Measurements from ENCODE around the gene ZNF285.
"Not testable (repeated sequence)": the region's sequence is repeated elsewhere in the genome, so short reads cannot be mapped to it uniquely, and the experiment has no call there.

ZNF285 gene

DNA sequence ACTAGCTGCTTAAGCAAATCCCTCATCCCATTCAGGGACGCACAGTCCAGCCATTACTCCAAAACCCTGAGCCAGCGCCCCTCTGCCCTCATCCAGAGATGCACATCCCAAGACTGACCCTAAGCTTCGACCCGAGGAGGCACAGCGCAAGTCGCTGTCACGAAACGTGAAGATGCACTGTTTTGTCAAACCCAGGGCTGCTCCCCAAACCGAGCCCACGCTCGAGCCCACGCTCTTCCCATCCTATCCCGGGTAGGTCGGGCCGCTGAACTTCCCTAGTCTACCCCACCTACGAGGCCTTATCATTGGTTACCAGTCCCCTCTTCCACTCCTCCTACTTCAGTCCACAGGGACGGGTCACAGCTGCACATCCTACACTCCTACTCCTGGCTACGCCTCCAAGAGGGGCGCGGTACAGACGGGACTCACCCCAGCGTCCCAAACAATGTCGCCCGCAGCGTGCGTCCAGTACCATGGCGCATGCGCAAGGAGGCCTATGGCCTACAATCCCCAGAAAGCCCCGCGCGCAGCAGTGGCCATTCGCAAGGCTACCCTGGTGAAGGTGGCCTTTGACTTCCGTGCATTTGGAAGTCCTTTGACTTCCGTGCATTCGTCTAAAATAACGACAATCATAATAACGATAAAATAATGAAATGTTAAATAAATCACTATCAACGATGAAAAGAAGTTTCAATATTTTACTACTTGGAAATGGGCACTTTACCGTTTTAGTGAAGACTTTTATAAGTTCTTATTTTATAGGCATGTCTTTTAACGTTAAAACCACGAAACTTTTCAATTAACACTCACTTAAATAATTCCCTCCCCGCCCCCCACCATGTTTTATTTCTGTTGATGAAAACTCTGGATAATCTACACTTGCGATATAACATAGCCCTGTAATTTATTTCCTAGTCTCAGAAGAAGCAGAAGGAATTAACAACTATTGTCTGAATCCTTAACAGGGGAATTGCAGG is at the start of gene ZNF285:
Gene ZNF285 (minus strand): TSS at position 470 of the 977 bp plus-strand sequence. CDS start 4,395 bp downstream, outside the sequence.
- Mint-ChIP-seq H3K4me1 (peaks cover 3% of the 10 kb centered on the region), H3K27ac (no peak within 1 kb of the TSS), H3K4me3 (peak within 1 kb of the TSS; percentile 93), H3K36me3 (peaks cover 12% of the 10 kb centered on the region), H3K27me3 (no peaks in the 10 kb centered on the region), H3K9me3 (peaks cover 13% of the 10 kb centered on the region)
- DNase-seq (ENCODE audit: low spot score in 2 of 2), result peak; percentile 56 to 60
- ATAC-seq (ENCODE audit: low read depth), result peak; percentile 95

DNA sequence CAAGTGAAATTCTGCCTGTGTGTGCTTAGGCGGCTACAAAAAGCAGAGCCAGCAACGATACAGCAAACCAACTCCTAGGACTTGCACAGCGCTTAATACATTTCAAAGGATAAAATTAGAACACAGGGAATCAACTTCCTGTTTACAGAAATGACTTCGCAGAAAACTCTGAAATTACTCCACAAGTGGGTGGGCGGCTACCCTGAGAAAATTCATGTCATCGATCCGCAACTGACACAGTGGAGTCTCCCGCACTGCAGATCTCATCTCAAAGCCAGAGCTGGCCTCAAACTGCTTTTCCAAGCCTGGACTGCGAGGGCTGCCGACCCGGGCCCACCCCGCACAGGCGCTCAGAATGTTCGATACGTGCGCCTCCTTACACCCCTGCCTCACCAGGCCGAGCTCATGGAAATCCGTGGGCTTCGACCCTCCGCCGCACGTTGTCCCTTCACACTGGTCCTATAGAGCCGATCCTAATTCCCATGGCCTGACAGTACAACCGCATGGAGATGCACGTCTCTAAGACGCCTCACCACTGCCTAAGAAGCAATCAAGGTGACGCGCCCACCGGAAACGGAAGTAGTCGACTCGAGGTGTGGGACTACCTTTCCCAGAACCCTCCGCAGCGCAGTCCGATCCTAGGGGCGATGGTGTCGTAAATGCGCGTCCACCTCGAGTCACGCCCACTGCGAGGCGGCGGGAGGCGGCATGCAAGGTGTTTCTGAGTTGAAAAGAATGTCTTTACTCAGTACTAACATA is 46.7 kb upstream of the ZNF285 start, which contains the start of gene ZNF229:
Gene ZNF229 (minus strand): TSS at position 557 of the 759 bp plus-strand sequence. CDS start 5,625 bp downstream, outside the sequence.
- Mint-ChIP-seq H3K4me3 (peak within 1 kb of the TSS; percentile 93), H3K27me3 (peaks cover 14% of the 10 kb centered on the region), H3K4me1 (peaks cover 3% of the 10 kb centered on the region), H3K36me3 (peaks cover 45% of the 10 kb centered on the region), H3K9me3 (peaks cover 42% of the 10 kb centered on the region), H3K27ac (no peak within 1 kb of the TSS)
- peak; percentile 99 for ATAC-seq (ENCODE audit: low read depth)
- DNase-seq (ENCODE audit: low spot score in 2 of 2), result peak; percentile 44

- Mint-ChIP-seq H3K27me3 (no peaks in the 10 kb centered on the region), H3K4me3 (no peak overlapping the region), H3K4me1 (no peaks in the 10 kb centered on the region), H3K36me3 (peaks cover 43% of the 10 kb centered on the region), H3K9me3 (peaks cover 20% of the 10 kb centered on the region), H3K27ac (no peak overlapping the region)
- ATAC-seq (ENCODE audit: low read depth) (no peak), DNase-seq (ENCODE audit: low spot score in 2 of 2) (no peak)
Measured at GRCh38 chr19:44438441-44438840, 37.0 kb upstream of the ZNF285 start.

DNA sequence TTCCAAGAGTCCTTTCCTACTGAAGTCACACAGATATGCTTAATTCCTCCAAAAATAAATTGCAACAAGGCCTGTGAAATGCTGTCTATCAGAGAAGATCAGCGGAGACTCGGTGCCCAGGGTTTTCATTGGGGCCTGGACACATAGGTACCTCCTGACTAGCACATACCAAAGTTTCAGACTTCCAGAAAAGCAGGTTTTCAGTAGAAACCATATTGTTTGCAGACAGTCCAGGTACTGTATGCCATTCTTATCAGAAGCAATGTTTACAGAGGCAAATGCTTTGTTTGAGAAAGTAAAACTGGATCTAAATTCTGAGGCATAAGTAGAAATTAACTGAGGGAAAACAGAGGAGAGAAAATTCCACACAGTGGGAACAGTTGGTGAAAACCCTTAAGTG is 34.0 kb upstream of the ZNF285 start:
- ATAC-seq (ENCODE audit: low read depth), result no peak
- H3K27me3 Mint-ChIP-seq, result no peaks in the 10 kb centered on the region
- H3K9me3 Mint-ChIP-seq, result peaks cover 22% of the 10 kb centered on the region
- peaks cover 48% of the 10 kb centered on the region for H3K36me3 Mint-ChIP-seq
- no peak for DNase-seq (ENCODE audit: low spot score in 2 of 2)
- H3K27ac Mint-ChIP-seq, result no peak overlapping the region
- no peak overlapping the region for H3K4me3 Mint-ChIP-seq
- H3K4me1 Mint-ChIP-seq, result no peaks in the 10 kb centered on the region

GRCh38 chr19:44430956-44431355 is 29.5 kb upstream of the ZNF285 start:
- no peaks in the 10 kb centered on the region for H3K27me3 Mint-ChIP-seq
- no peaks in the 10 kb centered on the region for H3K4me1 Mint-ChIP-seq
- no peak for ATAC-seq (ENCODE audit: low read depth)
- peaks cover 47% of the 10 kb centered on the region for H3K36me3 Mint-ChIP-seq
- no peak overlapping the region for H3K4me3 Mint-ChIP-seq
- no peak for DNase-seq (ENCODE audit: low spot score in 2 of 2)
- H3K9me3 Mint-ChIP-seq, result peaks cover 29% of the 10 kb centered on the region
- no peak overlapping the region for H3K27ac Mint-ChIP-seq

DNA sequence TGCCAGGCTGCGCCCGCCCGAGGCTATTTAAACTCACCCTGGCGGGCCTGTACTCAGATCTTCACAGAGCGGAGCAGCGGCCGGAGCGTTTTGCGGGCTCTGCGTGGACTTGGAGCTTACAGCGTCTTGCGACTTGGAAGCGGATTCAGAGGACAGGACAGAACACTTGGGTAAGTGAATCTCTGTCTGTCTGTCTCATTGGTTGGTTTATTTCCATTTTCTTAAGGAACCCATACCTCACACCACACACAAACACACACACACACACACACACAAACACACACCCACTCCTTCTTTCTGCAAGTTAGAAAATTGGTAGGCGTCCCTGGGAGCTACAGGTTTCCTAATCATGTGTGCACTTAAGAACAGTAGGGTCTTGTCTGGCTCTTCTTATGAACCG is 14.1 kb upstream of the ZNF285 start:
- ATAC-seq (ENCODE audit: low read depth); H3K27ac Mint-ChIP-seq; H3K36me3 Mint-ChIP-seq; DNase-seq (ENCODE audit: low spot score in 2 of 2); H3K4me1 Mint-ChIP-seq; H3K4me3 Mint-ChIP-seq: not testable (repeated sequence)
- Mint-ChIP-seq H3K9me3 (peaks cover 19% of the 10 kb centered on the region), H3K27me3 (peaks cover 11% of the 10 kb centered on the region)

GRCh38 chr19:44389268-44389667 is 12.1 kb downstream of the ZNF285 start:
- not testable (repeated sequence) for H3K27ac Mint-ChIP-seq; ATAC-seq (ENCODE audit: low read depth); H3K4me3 Mint-ChIP-seq; DNase-seq (ENCODE audit: low spot score in 2 of 2); H3K4me1 Mint-ChIP-seq; H3K27me3 Mint-ChIP-seq
- peaks cover 25% of the 10 kb centered on the region for H3K9me3 Mint-ChIP-seq
- H3K36me3 Mint-ChIP-seq, result peaks cover 49% of the 10 kb centered on the region

DNA sequence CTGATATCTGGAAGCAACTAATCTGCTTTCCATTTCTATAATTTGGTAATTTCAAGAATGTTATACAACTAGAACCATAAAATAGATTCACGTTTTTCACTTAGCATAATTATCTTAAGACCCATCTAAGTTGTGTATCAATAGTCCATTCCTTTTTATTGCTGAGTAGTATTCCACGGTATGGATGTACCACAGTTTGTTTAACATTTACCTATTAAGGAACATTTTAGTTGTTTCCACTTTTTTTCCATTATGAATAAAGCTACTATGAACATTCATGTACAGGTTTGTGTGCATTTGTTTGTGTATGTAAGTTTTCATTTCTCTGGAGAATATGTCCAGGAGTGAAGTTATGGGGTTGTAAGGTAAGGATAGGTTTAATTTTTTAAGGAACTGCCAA is 26.6 kb downstream of the ZNF285 start:
- no peak overlapping the region for H3K27ac Mint-ChIP-seq
- no peak overlapping the region for H3K4me3 Mint-ChIP-seq
- H3K4me1 Mint-ChIP-seq, result no peaks in the 10 kb centered on the region
- H3K36me3 Mint-ChIP-seq, result no peaks in the 10 kb centered on the region
- DNase-seq (ENCODE audit: low spot score in 2 of 2) (no peak), ATAC-seq (ENCODE audit: low read depth) (no peak)
- H3K27me3 Mint-ChIP-seq, result peaks cover 2% of the 10 kb centered on the region
- H3K9me3 Mint-ChIP-seq, result peaks cover 14% of the 10 kb centered on the region

DNA sequence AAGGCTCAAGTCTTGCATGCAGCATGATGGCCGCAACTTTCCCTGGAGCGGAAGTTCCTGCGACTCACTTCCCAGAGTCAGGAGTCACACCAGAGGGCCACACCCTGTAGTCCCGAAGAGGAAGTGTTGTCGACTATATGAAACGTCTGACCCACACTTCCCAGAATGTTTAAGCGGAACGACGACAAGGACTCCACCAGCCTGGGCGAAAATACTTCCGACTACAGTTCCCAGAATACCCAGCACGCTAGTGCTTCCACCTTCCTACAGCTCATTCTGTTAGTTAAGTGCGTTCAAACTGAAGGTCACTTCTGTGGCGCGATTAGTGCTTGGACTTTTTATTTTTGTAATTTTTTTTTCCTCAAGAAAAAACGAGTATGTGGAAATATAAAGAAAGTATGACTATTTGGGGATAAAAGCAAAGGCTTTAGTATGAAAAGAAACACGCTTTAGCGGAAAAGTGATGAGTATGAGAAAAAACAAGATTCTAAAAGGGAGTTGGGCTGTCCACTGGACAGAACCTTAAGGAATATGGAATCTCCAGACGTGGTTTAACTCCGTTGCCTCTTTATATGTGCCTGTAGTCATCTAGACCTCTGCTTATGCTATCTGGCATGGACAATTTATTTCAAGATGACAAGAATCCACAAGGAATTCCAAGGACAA is 29.5 kb downstream of the ZNF285 start:
- Mint-ChIP-seq H3K4me3 (no peak overlapping the region), H3K36me3 (no peaks in the 10 kb centered on the region), H3K9me3 (peaks cover 17% of the 10 kb centered on the region)

GRCh38 chr19:44367024-44367423 is 34.4 kb downstream of the ZNF285 start:
- peaks cover 14% of the 10 kb centered on the region for H3K9me3 Mint-ChIP-seq
- no peaks in the 10 kb centered on the region for H3K4me1 Mint-ChIP-seq
- no peak for ATAC-seq (ENCODE audit: low read depth)
- DNase-seq (ENCODE audit: low spot score in 2 of 2), result no peak
- no peaks in the 10 kb centered on the region for H3K36me3 Mint-ChIP-seq
- H3K27me3 Mint-ChIP-seq, result peaks cover 4% of the 10 kb centered on the region
- H3K4me3 Mint-ChIP-seq, result no peak overlapping the region
- H3K27ac Mint-ChIP-seq, result no peak overlapping the region

More for the DNA sequence above, 29.5 kb downstream of the ZNF285 start:
- ATAC-seq (ENCODE audit: low read depth), result no peak
- Mint-ChIP-seq H3K27ac (no peak overlapping the region), H3K4me1 (no peaks in the 10 kb centered on the region), H3K27me3 (peaks cover 4% of the 10 kb centered on the region)
- DNase-seq (ENCODE audit: low spot score in 2 of 2), result no peak

- Mint-ChIP-seq H3K4me3 (peak within 1 kb of the TSS; percentile 70), H3K27me3 (peaks cover 5% of the 10 kb centered on the region), H3K27ac (no peak within 1 kb of the TSS), H3K36me3 (peaks cover 9% of the 10 kb centered on the region), H3K4me1 (peaks cover 2% of the 10 kb centered on the region), H3K9me3 (peaks cover 28% of the 10 kb centered on the region)
- DNase-seq (ENCODE audit: low spot score in 2 of 2), result no peak
- ATAC-seq (ENCODE audit: low read depth), result no peak
Measured at GRCh38 chr19:44356383-44357111, 44.9 kb downstream of the ZNF285 start, which contains the start of gene ZNF112. Gene ZNF112, minus strand, starts transcription at chr19:44356680. Its CDS starts 16,141 bp downstream, at chr19:44340539.

DNA sequence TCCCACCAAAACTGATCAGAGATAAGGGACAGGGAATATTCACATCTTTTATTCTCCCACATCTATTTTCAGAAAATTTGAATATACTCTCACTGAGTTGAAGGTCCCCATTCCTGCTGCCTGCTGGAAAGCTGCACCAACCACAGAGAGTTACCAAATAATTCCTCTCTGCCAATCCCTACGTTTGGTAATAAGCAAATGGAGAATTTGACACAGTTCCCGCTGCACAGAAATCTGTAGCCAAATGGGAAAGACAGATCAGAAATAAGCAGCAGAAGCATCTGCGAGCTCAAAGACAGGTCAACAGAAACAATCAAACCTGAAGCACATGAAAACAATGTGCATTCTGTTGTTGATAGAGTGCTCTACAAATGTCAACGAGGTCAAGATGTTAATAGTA is 54.9 kb downstream of the ZNF285 start:
- H3K4me3 Mint-ChIP-seq, result no peak overlapping the region
- peaks cover 4% of the 10 kb centered on the region for H3K4me1 Mint-ChIP-seq
- peaks cover 15% of the 10 kb centered on the region for H3K9me3 Mint-ChIP-seq
- H3K27ac Mint-ChIP-seq, result no peak overlapping the region
- DNase-seq (ENCODE audit: low spot score in 2 of 2) (no peak), ATAC-seq (ENCODE audit: low read depth) (no peak)
- no peaks in the 10 kb centered on the region for H3K27me3 Mint-ChIP-seq
- H3K36me3 Mint-ChIP-seq, result peaks cover 2% of the 10 kb centered on the region

DNA sequence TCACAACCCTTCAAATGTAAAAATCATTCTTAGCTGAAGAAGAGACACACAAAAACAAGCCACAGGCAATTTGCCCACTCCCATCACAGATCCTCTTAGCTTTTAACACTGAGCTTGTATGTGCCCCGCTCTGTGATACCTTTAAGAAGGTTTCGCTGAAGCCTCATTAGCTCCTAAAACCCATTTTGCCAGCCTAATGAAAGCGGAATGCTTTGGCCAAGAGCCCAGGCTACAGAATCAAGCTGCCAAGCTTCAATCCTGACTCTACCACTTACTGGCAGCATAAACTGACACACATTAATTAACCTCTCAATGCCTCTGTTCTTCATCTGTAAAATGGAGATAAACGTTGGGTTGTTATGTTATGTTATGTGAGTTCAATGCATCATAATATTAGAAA is 55.4 kb downstream of the ZNF285 start:
- Mint-ChIP-seq H3K27me3 (no peaks in the 10 kb centered on the region), H3K4me1 (peaks cover 4% of the 10 kb centered on the region), H3K36me3 (no peaks in the 10 kb centered on the region), H3K9me3 (peaks cover 13% of the 10 kb centered on the region), H3K4me3 (no peak overlapping the region), H3K27ac (no peak overlapping the region)
- no peak for ATAC-seq (ENCODE audit: low read depth)
- DNase-seq (ENCODE audit: low spot score in 2 of 2), result no peak

Data from memory B cell (primary cell).